Liver (tissue), 9 donors: ENCODE data around the gene NR0B1. TPM values are rescaled to one million over a fixed set of nuclear protein-coding genes. Genes with fewer than 3 reads are reported as not detected.

ENCODE experiments used
- DNase-seq: peaks from one replicate; pipeline ENCODE4 v3.0.0-alpha.2; 2017; ENCODE audit warnings: low spot score
- H3K27ac ChIP-seq, 2 donors: one replicate each; pipeline ENCODE4 v1.7.0; 2013; ENCODE audit warnings: inconsistent platforms in 2 of 2, low read length in 2 of 2, control low read depth in 1 of 2, low read depth in 1 of 2, mild to moderate bottlenecking in 1 of 2
- H3K27me3 ChIP-seq, 4 donors: one replicate each; pipeline versions ENCODE4 v1.6.1 to v1.7.0; 2013; ENCODE audit warnings: low read length in 3 of 4, inconsistent platforms in 1 of 4, mild to moderate bottlenecking in 1 of 4, moderate library complexity in 1 of 4; ENCODE audit not compliant: control insufficient read depth in 4 of 4, insufficient read depth in 4 of 4
- H3K36me3 ChIP-seq, 4 donors: one replicate each; pipeline versions ENCODE4 v1.6.1 to v1.7.0; 2013; ENCODE audit warnings: low read length in 3 of 4, mild to moderate bottlenecking in 3 of 4, low read depth in 1 of 4, moderate library complexity in 1 of 4; ENCODE audit not compliant: control insufficient read depth in 4 of 4, insufficient read depth in 3 of 4
- H3K4me1 ChIP-seq, 4 donors: one replicate each; pipeline versions ENCODE4 v1.6.1 to v1.7.0; 2013; ENCODE audit warnings: low read length in 3 of 4, mild to moderate bottlenecking in 3 of 4, moderate library complexity in 1 of 4; ENCODE audit not compliant: control insufficient read depth in 4 of 4, insufficient read depth in 4 of 4
- H3K4me3 ChIP-seq, 3 donors: one replicate each; pipeline versions ENCODE4 v1.6.1 to v1.7.0; 2013; ENCODE audit warnings: low read length in 3 of 3, control low read depth in 1 of 3, low read depth in 1 of 3, mild to moderate bottlenecking in 1 of 3
- H3K9ac ChIP-seq, 2 donors: one replicate each; pipeline ENCODE4 v1.7.0; 2013; ENCODE audit warnings: low read length in 2 of 2, mild to moderate bottlenecking in 2 of 2, moderate library complexity in 2 of 2, control low read depth in 1 of 2, low read depth in 1 of 2
- H3K9me3 ChIP-seq, 4 donors: one replicate each; pipeline versions ENCODE4 v1.6.1 to v1.7.0; 2013; ENCODE audit warnings: low read length in 3 of 4; ENCODE audit not compliant: control insufficient read depth in 4 of 4
- ATF3 ChIP-seq: IDR thresholded peaks from 2 replicates; pipeline ENCODE4 v1.6.1; 2016; ENCODE audit warnings: antibody characterized with exemption
- CTCF ChIP-seq: fragments of 150-350 bp; IDR thresholded peaks from 2 replicates; pipeline ENCODE4 v1.5.1; 2017; ENCODE audit warnings: improper control_type of control experiment, low read depth, low read length; ENCODE audit not compliant: missing input control
- FOXA1 ChIP-seq: IDR thresholded peaks from 2 replicates; pipeline ENCODE4 v1.6.1; 2016; ENCODE audit warnings: antibody characterized with exemption
- FOXA2 ChIP-seq: IDR thresholded peaks from 2 replicates; pipeline ENCODE4 v1.6.1; 2016; ENCODE audit warnings: antibody characterized with exemption
- HNF4A ChIP-seq, 2 donors: conservative IDR thresholded peaks; 2 replicates each; pipeline ENCODE4 v1.6.1; 2016; ENCODE audit warnings: antibody characterized with exemption in 2 of 2, mild to moderate bottlenecking in 2 of 2
- HNF4G ChIP-seq: IDR thresholded peaks from 2 replicates; pipeline ENCODE4 v1.6.1; 2016; ENCODE audit warnings: antibody characterized with exemption
- MAX ChIP-seq: IDR thresholded peaks from 2 replicates; pipeline ENCODE4 v1.6.1; 2016; ENCODE audit warnings: antibody characterized with exemption
- NR2F2 ChIP-seq: IDR thresholded peaks from 2 replicates; pipeline ENCODE4 v1.6.1; 2016; ENCODE audit warnings: antibody characterized with exemption
- RAD21 ChIP-seq, 2 donors: IDR thresholded peaks; 2 replicates each; pipeline ENCODE4 v1.6.1; 2016; ENCODE audit warnings: antibody characterized with exemption in 2 of 2, mild to moderate bottlenecking in 2 of 2
- REST ChIP-seq: IDR thresholded peaks from 2 replicates; pipeline ENCODE4 v1.6.1; 2016; ENCODE audit warnings: antibody characterized with exemption, mild to moderate bottlenecking
- RXRA ChIP-seq, 2 donors: IDR thresholded peaks; 2 replicates each; pipeline ENCODE4 v1.6.1; 2017 to 2018; ENCODE audit warnings: antibody characterized with exemption in 2 of 2, mild to moderate bottlenecking in 1 of 2
- SP1 ChIP-seq: IDR thresholded peaks from 2 replicates; pipeline ENCODE4 v1.6.1; 2018; ENCODE audit warnings: antibody characterized with exemption, mild to moderate bottlenecking
- TAF1 ChIP-seq: conservative IDR thresholded peaks from 2 replicates; pipeline ENCODE4 v1.6.1; 2016; ENCODE audit warnings: antibody characterized with exemption, mild to moderate bottlenecking
- YY1 ChIP-seq: IDR thresholded peaks from 2 replicates; pipeline ENCODE4 v1.6.1; 2016; ENCODE audit warnings: antibody characterized with exemption, mild to moderate bottlenecking
- WGBS: extraction: QIAGEN DNeasy Blood & Tissue Kit; methylation state at CpG from one replicate; pipeline ENCODE4 v1.1.7; 2013; 5-methylcytosine and 5-hydroxymethylcytosine counted together
- polyA plus RNA-seq, 2 donors: library from polyadenylated mRNA; stranded (reverse) in 1 of 2; unstranded in 1 of 2; fragments of 200-250 nt in 1 of 2; fragments of >200 nt in 1 of 2; fragmentation: Nextera tagmentation in 1 of 2; extraction: Ambion mirVana in 1 of 2; gene quantifications; one replicate each; pipeline versions ENCODE4 v1.2.1 to v1.2.3, GENCODE V29; 2013 to 2015
- total RNA-seq, 2 donors: library from RNA; depleted of rRNA; stranded (reverse); fragments of >200 nt; gene quantifications; one replicate each; pipeline ENCODE4 v1.2.3, GENCODE V29; 2014
- donor health status: healthy.
- donor health status: healthy.
- donor health status: healthy.
- donor health status: healthy.
- donor health status: healthy.

The NR0B1 gene
- total and polyA plus RNA-seq, 4 donors, result not detected

GRCh38 chrX:30302956-30303355 lies 6.2 kb downstream of the NR0B1 start:
- no peak overlapping the region for H3K9ac ChIP-seq
- no peaks in the 10 kb centered on the region for H3K9me3 ChIP-seq
- DNase-seq, result no peak
- H3K27ac ChIP-seq, result no peak overlapping the region
- no peaks in the 10 kb centered on the region for H3K4me1 ChIP-seq
- no peak overlapping the region for H3K4me3 ChIP-seq
- WGBS, result 42% methylated on average over 6 of the region's 6 CpGs
- no peaks in the 10 kb centered on the region for H3K36me3 ChIP-seq
- peaks cover 0 to 4% (median under 1%) of the 10 kb centered on the region in 4 donors for H3K27me3 ChIP-seq
- TF ChIP-seq HNF4G (no peak), REST (no peak), CTCF (no peak), RAD21 (IDR thresholded peaks at IDR 0.05) (no peak), FOXA1 (no peak), YY1 (no peak), RXRA (IDR thresholded peaks at IDR 0.05) (no peak)

- 22% methylated on average over 5 of the region's 5 CpGs for WGBS
- no peaks in the 10 kb centered on the region for H3K4me1 ChIP-seq
- no peak overlapping the region for H3K9ac ChIP-seq
- no peak overlapping the region for H3K4me3 ChIP-seq
- H3K27ac ChIP-seq, result no peak overlapping the region
- DNase-seq, result no peak
- H3K36me3 ChIP-seq, result no peaks in the 10 kb centered on the region
- H3K9me3 ChIP-seq, result no peaks in the 10 kb centered on the region
- no peak for TF ChIP-seq HNF4G
- no peak for TF ChIP-seq NR2F2
- no peak for TF ChIP-seq RAD21 (IDR thresholded peaks at IDR 0.05)
- no peak for TF ChIP-seq TAF1
- no peak for TF ChIP-seq ATF3
- no peak for TF ChIP-seq FOXA2
- TF ChIP-seq CTCF, result no peak
- TF ChIP-seq SP1, result no peak
- no peak for TF ChIP-seq FOXA1
- no peak for TF ChIP-seq RXRA (IDR thresholded peaks at IDR 0.05)
- TF ChIP-seq HNF4A (conservative IDR thresholded peaks at IDR 0.05), result no peak
- TF ChIP-seq MAX, result no peak
- TF ChIP-seq REST, result no peak
- H3K27me3 ChIP-seq, result peaks cover 0 to 4% (median under 1%) of the 10 kb centered on the region in 4 donors
These were observed 7.2 kb downstream of the NR0B1 start for GRCh38 chrX:30301963-30302362.
